Activated gamma-delta T cell (primary cell): Measurements from ENCODE around the gene OLFM1.
"Not testable (repeated sequence)": the region's sequence is repeated elsewhere in the genome, so short reads cannot be mapped to it uniquely, and the experiment has no call there.

Experiments
- DNase-seq: peaks from one replicate; lab custom pipeline; 2025; lab: John Stamatoyannopoulos, UW

Gene OLFM1

DNA sequence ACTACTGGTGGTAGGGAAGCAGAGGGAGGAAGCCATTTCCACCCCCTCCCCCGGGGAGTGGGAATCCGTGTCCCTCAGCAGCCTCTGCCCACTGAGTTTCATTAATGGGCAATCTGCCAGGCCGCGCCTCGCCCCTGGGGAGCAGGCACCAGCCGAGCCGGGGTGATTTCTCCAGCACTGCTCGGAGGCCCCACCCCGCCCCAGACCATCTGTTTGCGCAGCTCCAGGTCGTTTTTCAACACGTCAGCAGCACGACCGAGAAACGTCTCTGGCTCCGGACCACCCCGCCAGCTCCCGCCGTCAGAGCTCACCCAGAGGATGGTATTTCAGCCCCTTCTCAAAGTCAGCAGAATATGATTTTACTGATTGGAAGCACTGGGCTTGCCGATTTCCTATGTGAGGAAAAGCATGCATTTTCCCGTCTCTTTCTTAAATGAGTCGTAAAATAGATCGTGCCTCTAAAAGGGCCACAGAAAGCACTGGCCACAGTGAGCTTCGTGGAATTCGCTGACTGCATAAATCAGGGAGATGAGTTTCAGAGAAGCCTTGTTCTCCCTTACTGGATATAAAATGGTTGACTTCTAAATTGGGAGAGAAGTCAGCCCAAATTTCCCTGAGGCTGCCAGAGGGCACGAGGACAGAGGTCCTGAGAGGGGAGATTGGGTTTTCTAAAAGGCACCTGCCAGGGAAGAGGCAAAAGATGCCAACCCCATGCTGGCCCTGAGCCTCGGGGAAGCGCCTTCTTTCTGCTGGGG lies 47.0 kb downstream of the OLFM1 start:
- DNase-seq = no peak

DNA sequence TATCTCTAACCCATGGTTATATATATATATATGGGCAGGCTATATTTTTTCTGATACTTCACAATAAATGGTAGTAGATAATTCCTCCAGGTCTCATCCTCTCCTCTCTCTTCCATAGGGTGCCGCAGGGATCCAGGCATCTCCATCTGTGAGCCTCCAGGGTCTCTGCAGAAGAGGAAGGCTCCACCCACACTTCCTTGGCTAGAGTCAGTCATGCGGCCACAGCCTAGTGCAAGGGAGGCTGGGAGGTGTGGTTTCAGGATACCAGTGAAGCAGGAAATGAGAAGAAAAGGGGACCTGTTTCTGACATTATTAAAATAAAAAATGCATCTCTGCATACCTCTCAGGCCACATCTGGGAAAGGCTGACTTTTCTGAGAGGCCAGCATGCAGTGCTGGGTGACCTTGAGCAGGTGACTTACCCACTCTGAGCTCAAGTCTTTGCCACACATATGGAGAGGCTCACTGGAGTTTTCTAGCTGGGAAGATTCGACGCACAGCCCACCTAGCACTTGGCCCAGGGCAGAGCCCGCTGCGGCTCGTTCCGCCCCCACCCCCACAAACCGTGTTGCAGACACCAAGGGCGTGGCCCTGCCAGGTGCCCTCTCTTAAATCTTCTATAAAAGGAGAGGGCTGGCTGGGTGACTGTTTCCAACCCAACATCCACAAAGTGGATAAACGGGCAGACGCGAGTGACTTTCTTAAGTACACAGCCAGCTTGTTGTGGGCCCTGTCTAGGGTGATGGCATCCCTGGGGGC lies 47.9 kb downstream of the OLFM1 start:
- DNase-seq = no peak

DNA sequence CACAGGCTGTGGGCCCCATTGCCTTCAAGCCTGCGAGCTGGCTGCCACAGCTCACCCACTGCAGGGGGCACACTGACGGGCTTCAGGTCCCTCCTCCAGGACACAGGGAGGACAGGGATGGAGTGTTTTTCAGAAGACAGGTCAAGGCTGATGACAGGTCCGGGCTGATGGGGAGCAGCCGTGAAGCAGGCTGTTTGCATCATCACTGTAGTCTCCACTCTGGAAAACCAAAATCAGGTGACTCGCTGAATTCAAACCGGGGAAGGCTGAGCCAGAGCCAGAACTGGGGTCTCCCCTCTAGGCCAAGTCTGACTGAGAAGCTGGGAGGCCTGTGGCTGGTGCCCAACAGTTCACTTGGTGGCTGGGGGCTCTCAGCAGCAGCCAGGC lies 48.5 kb downstream of the OLFM1 start:
- no peak for DNase-seq

DNA sequence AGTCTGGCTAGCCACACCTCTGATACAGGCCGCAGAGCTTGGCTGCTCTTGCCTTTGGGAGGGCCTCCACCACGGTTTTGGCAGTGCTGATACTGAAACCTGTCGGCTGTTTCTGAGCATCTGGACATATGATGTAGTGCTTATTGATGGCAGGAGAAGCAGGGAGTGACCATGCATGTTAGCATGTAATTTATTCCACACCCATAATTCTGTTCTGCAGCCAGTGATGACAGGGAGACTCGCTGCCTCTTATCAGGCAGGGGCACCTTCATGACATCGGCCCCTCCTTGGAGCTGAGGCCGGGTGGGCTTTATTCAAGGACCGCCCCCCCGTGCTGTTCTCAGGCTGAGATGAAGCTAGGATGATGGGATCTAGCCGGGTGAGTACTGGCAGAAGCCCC lies 49.0 kb downstream of the OLFM1 start:
- no peak for DNase-seq

DNA sequence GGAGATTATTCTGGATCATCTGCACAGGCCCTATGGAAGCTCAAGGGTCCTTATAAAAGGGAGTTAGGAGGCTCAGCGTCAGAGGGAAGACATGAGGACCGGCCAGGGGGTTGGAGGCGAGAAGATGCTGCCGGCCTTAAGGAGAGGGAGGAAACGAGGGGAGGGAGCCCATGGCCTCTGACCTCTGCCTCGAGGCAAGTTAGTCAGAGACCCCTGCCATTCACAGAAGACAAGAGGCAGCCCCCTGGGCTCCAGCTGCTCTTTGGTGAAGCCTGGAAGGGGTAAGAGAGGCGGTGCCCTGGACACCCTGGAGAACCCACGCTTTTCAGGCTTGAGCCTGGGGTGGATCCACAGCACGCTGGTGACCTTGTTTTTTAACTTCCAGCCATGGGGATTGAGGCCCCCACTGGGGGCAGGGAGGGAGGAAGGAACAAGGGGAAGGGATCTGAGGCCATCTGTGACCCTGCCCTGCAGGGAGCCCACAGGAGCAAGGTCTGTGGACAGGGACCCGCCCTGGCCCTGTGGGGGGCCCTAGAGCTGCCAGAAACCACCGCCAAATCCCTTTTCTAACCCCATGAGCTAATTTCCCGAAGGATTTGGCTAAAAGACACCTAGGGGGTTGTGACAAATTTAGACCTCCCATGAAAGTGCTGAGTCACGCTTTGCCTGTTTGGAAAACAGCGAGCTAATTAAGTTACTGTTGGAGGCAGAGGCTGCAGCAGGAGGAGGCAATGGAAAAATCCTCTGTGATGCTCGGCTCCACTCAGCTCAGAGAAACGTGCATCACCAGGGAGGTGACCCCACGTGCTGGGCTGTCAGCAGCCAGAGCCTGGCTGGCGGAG lies 49.7 kb downstream of the OLFM1 start:
- DNase-seq = no peak

DNA sequence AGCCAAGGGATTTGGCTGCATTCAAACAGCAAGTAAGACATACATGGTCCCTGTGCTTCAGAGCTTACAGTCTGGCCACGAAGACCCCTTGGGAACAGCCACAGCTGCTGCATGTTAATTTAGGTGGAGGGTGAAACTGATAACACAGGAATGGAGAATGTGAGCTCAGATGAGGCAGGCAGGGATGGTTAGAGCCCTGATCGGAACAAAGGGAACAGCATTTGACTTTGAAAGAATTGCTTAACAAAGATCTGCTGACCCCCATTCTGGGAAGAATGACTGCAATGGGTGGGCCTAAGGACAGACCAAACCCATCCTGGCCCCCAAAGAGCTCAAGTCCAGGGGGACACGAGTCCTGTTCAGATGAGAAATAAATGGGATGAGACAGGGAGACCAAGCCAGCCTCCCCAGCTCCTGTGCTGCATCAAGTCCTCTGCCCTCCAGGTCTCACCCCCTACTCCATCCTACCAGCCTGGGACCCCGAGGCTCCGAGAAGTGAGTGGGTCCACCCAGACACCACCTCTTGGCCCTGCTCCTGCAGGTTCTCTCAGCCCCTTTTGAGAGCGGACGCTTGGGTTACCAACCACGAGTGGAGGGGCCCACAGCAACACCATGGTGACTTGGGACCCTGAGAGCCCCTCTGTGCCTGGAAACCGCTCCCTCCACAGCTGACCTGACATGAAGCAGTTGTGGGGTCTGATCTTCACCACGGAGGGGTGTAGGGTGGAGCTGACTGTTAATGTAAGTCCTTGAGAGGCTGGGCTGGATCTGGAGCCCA lies 50.8 kb downstream of the OLFM1 start:
- DNase-seq = no peak

DNA sequence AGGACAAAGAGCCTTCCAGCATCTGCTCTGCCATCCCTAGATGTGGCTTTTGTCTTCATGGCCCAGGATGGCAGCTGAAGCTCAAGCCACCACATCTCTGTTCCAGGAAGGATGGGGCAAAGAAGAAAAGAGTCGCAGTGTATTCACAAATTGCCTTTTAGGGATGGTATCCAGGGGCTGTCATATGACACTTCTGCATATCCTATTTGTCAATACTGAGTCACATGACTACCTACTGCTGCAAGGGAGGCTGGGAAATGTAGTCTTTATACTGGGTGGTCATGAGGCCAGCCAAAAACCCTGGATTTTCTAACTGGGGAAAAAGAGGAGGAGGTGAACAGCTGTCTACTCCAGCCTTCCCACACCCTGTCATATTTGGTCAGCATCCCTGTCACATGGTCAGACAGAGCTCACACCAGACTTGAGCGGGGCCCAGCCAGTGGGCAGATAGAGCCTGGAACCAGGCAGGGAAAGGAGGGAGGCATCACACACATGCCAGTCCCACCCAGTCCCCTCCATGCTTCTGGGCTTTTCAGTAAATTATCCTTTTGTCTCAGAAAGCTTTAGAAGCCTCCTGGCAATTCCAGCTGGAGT lies 52.0 kb downstream of the OLFM1 start:
- DNase-seq = no peak

DNA sequence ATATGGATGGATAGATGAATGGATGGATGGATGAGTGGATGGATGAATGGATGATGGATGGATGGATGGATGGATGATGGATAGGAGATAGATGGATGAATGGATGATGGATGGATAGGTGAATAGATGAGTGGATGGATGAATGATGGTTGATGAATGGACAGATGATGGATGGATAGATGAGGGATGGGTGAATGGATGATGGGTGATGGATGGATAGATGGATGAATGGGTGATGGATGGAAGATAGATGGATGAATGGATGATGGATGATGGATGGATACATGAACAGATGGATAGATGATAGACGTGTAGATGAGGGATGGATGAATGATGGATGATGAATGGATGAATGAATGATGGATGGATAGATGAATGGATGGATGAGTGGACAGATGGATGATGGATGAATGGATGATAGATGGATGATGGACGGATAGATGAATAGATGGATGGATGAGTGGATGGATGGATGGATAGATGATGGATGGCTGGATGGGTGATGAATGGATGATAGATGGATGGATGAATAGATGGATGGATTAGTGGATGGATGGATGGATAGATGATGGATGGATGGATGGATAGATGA lies 53.8 kb downstream of the OLFM1 start:
- DNase-seq = no peak

DNA sequence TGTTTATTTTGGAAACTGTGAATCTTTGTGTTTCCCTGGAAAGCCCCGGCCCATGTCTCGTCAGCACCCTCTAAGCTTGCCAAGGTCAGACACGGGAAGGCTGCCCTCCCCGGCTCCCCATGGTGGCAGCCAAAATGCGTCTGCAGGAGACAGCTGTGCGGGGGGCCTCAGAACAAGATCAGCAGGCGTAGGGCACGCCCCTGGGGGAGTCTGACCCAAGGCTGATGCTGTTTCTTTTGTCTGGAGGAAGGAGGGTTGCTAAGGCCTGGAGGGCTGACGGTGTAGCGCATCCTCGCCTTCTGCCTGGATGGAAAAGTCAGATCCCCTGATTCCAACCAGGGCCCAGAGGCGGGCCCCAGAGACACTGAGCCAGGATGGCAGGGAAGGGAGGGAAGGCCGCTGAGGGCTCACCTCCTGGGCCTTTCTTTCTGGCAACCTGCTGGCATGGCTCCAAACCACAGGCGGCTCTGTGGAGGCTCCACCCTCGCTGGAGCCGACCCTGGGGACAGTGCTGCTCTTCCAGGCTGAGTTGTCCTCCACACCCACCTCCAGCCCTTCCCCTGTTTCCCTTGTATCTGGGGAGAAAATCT lies 57.2 kb downstream of the OLFM1 start:
- no peak for DNase-seq

DNA sequence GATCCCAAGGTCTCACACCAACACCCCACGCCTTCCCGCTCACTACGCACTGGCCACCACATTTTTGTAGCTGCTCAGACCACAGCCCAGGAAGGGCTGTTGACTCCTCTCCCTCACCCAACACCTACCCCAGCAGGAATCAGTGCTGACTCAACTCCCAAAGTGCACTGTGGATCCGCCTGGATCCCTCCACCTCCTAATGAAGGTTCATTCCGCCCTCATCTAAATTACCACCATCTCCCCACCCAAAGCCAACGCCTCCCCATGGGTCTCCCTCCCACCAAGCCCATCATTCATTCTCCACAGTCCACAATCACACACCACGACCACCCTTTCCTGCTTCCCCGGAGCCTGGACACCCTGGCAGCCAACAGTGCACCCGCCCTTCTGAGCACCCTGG lies 57.8 kb downstream of the OLFM1 start:
- no peak for DNase-seq

DNA sequence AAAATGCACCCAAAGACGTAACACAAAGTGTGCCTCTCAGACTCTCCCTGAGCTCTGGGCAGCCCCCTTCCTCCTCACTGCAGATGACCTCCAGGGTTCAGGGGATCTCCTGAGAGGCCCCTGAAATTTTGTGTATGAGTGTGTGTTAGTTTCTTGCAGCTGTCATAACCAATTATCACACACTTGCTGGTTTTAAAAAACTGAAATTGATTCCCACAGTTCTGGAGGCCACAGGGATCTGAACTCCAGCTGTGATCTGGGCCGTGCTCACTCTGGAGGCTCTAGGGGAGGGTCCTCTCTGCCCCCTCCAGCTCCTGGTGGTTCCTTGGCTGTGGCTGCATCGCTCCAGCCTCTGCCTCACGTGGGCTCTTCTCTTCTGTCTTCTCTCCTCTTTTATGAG lies 58.8 kb downstream of the OLFM1 start:
- DNase-seq = no peak

DNA sequence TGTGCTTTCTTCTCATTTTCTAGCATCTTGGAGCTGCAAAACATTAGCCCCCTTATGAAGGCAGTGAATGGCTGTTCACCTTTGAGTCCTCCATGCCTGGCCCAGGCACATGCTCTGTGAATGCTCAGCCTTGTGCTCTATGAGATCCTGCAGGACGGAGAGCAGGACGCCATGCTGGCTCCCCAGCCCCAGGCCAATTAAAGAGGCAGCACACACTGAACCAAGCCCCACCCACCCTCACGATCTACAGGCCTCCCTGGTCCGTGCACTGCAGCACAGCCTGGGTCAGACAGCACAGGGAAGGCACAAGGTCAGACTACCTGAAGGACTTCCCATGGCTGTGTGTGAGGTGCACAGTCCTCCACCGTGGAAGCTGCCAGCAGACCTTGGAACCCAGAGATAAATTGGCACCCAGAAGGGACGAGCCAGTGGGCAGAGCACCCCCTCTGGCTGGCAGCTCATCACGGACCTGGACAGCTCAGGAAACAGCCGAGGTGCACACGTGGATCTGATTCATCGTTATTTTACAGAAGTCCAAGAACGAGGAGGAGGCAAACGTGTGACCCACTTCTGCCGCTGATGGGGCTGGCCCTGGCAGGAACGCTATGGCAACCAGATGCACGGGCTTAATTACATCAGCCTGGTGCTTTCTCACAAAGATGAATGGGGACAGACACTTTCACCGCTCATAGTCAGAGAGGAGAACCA lies 59.5 kb downstream of the OLFM1 start:
- no peak for DNase-seq

DNA sequence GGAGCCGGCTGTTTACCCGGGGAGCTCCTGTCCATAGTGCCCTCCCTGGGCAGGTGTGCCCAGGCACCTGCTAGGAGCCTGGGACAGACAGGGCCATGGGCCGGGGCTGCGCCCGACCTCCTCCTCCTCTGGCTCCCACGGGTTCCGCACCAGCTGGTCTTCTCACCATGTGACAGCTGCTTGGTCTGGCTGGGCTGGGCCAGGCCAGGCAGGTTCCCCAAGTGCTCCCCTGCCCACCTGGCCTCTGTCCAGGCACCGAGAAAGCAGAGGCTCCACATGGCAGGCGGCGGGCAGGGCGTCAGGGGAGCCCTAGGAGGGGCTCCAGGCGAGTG lies 60.0 kb downstream of the OLFM1 start:
- DNase-seq = no peak

DNA sequence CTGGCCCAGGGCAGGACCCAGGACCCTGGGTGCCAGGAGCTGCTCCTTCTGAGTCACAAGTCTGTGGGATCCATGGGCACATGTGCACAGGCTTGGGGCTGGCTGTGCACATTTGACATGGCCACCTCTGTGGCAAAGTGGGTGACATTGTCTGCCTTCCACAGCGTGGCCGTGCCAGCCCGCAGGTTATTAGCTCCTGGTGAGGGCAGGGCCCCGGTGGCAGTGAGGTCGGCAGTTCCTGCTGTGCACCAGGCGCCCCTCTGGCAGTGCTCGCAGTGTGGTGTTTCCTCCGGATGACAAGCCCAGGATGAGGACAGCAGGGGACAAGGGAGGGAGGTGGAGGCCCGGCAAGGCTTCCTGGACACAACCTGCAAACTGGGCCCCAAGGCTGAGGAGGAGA lies 60.5 kb downstream of the OLFM1 start:
- DNase-seq = no peak

DNA sequence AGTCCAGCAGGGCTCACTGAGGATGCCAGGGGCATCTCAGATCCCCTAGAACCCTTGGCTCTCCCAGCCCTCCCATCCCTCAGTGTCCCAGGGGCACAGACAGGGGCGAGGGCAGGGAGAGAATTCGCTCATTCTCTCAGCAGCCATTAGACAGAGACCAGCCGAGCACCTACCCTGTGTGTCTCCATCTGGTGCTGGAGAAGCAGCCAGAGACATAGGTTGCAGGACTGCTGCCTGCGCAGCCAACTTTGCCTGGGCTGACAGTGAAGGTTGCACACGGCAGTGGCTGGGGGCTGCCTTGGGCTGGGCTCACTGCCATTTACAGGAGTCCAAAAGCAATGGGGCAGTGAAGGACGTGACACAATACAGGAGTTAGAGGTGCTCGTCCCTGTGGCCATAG lies 60.9 kb downstream of the OLFM1 start:
- no peak for DNase-seq

DNA sequence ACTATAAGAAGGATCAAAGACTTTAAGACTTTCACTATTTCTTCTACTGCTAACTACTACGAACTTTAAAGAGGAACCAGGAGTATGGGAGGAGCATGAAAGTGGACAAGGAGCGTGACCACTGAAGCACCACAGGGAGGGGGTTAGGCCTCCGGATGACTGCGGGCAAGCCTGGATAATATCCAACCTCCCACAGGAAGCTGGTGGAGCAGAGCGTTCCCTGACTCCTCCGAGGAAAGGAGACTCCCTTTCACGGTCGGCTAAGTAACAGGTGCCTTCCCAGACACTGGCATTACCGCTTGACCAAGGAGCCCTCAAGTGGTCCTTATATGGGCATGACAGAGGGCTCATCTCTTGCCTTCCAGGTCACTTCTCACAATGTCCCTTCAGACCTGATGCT lies 62.4 kb downstream of the OLFM1 start:
- DNase-seq = not testable (repeated sequence)

DNA sequence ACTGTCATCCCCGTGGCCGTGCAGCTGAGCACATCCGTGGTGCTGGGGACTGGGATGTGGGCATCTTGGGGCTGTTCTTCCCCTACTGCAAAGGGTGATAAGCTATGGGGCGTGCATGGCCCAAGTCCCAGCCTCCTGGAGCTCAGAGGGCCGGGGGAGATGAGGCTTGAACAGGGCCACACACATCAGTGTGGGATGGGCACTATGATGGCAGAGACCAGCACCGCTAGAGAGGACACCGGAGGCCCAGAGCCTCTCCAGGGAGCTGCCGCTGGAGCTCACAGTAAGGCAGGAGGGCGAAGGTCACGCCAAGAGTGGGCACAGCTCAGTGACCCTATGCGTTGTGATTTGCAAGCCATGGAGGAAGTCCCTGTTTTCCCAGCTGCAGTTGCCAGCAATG lies 63.5 kb downstream of the OLFM1 start:
- DNase-seq = no peak

DNA sequence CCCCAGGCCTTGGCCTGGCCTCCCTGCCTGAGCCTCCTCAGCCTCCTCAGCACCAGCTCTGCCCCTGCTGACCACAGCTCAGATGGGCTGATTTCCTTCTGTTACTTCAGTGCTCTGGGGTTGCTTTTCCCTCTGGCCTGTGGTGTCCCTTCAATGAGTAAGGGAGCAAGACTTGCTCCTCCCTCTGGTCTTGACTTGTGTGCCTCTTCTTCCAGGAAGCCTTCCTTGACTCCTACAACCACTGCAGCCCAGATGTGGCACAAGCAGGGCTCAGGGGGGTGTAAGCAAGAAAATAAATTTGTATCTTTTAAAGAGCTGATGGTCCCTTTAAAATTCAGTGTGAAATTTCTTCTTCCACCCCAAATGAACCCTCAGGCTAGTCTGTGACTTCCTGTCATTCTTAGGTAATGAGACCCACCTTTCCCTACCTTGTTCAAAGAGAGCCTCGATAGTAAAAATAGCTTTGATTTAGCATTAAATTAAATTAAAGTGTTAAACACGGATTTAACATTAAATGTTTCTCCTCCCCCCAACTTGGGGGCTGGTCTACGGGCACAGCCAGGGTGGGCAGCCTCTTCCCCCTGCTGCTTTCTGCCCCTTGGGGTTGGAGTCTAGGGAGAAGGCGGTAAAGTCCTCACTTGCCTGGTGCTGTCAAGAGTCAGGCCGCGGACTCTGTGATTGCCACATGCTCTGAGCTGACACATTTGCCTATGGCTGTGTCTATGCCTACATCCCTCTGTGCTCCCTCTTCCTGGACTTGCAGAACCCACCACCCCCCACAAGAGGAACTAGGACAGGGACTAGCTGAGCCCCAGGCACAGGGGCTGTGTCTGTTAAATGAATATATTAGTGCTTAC lies 64.5 kb downstream of the OLFM1 start:
- no peak for DNase-seq

DNA sequence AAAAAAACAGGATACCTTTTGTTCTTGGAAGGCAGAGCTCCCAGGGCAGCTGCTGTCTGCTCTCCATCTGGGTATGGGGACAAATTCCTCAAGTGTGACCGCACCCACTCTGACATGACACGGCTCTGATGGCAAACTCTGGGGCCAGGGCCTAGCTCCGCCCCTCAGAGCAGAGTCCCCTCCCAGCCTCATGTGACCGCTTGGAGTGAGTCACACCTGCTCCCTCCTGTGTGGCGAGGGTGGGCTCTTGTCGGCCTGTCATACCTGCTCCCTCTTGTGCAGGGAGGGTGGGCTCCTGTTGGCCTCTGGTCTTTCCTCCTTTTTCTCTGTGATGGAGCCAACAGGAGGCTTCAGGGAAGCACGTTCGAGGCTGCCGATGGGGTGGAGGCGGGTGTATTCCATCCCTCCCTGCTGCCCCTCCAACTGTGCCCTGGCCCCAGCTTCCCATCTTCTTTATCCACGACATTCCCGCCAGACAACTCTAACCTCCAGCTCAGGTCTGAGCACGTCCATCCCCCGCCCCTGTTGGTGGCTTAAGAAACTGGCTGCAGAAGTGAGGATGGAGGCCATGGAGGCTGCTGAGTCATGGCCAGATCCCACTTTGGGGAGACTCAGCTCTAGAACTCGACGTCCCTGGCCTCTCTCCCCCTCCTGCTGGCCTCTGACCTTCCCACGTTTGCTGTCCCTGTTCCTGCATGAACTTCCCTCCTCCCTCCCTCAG lies 65.3 kb downstream of the OLFM1 start:
- DNase-seq = no peak
